ENCODE results near the gene EGLN1.

The EGLN1 gene

GRCh38 chr1:231327617-231328016 is 94.5 kb downstream of the EGLN1 start:
- no peak for DNase-seq (ENCODE audit: low read depth)
- TF ChIP-seq CTCF (conservative IDR thresholded peaks at IDR 0.05; ENCODE audit: low read length) = no peak
- H3K4me3 ChIP-seq (ENCODE audit: low read length) = no peak overlapping the region

- DNase-seq (ENCODE audit: low read depth) = no peak
- TF ChIP-seq CTCF (conservative IDR thresholded peaks at IDR 0.05; ENCODE audit: low read length) = no peak
These were observed 95.8 kb downstream of the EGLN1 start for GRCh38 chr1:231326248-231326647.

DNA sequence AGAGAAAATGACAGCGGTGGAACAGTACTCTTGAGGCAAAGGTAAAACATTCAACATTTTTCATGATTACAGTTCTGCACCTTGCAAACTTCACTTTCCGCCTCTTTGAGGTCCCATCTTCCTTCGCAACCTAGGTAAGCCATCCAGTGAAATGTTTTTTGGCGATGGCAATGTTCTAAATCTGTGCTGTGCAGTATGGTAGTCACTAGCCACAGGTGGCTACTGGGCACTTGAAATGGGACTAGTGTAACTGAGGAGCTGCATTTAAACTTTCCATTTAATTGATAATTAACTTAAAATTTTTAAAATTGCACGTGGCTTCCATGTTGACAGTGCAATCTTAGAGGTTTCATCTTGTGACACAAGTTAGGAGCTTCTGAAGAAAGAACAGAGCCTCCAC is 97.4 kb downstream of the EGLN1 start:
- no peak overlapping the region for H3K4me3 ChIP-seq (ENCODE audit: low read length)
- TF ChIP-seq CTCF (conservative IDR thresholded peaks at IDR 0.05; ENCODE audit: low read length) = no peak
- DNase-seq (ENCODE audit: low read depth) = no peak

More at GRCh38 chr1:231326248-231326647, 95.8 kb downstream of the EGLN1 start:
- H3K4me3 ChIP-seq (ENCODE audit: low read length) = no peak overlapping the region

DNA sequence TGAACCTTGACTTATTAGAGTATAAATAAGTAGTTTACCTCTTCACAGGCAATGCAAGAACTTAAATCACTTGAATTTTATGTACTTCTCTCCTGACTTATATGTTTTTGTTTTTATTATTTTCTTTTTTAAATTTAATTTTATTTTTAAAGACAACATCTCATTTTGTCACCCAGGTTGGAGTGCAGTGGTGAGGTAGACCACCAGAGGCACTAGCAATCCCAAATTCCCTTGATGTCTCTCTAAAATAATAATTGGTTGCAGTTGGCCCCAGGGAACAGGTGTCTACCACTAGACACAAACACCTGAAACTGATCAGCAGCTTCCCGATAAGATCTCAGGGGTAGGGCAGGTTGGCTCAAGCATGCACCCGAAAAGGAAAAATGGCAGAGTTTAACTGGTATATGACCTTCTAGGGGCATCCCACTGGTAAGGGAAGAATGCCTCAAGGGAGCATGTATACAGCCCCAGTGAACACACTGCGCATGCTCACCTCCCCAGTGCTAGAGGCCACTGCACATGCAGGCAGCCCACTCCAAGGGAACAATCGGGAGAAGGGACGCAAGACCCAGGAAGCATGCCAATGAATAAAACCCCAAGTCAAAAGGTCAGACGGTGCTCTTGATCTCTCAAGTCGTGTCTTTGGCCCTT is 99.1 kb downstream of the EGLN1 start:
- no peak overlapping the region for H3K4me3 ChIP-seq (ENCODE audit: low read length)
- no peak for DNase-seq (ENCODE audit: low read depth)
- TF ChIP-seq CTCF (conservative IDR thresholded peaks at IDR 0.05; ENCODE audit: low read length) = 0 out of 2 replicates have a peak, but pooled peaks have one; percentile 6

GRCh38 chr1:231319080-231319479 is 103.0 kb downstream of the EGLN1 start:
- no peak for DNase-seq (ENCODE audit: low read depth)

GRCh38 chr1:231318568-231318967 is 103.5 kb downstream of the EGLN1 start:
- no peak for DNase-seq (ENCODE audit: low read depth)
- H3K4me3 ChIP-seq (ENCODE audit: low read length) = no peak overlapping the region
- no peak for TF ChIP-seq CTCF (conservative IDR thresholded peaks at IDR 0.05; ENCODE audit: low read length)

More at GRCh38 chr1:231319080-231319479, 103.0 kb downstream of the EGLN1 start:
- no peak overlapping the region for H3K4me3 ChIP-seq (ENCODE audit: low read length)
- no peak for TF ChIP-seq CTCF (conservative IDR thresholded peaks at IDR 0.05; ENCODE audit: low read length)

DNA sequence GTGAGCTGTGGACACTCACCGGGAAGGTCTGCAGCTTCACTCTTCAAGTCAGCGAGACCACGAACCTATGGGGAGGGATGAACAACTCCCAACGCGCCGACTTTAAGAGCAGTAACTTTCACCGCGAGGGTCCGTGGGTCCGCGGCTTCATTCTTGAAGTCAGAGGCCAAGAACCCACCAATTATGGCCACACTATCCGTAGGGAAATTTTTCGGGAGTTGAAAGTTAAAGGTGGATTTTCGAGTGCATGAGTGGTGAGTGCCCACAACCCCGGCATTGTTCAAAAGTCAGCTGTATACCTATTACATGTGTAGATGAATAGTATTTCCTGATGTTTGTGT is 104.1 kb downstream of the EGLN1 start:
- H3K4me3 ChIP-seq (ENCODE audit: low read length) = no peak overlapping the region
- no peak for DNase-seq (ENCODE audit: low read depth)
- TF ChIP-seq CTCF (conservative IDR thresholded peaks at IDR 0.05; ENCODE audit: low read length) = no peak

All from AG10803 (cell line).